Stimulated activated naive CD8-positive, alpha-beta T cell treated with anti-CD3 and anti-CD28 coated beads, Interleukin-15, Interleukin-2, amounts not matched to agents 100 ng/mL and 50 ng/mL, for 24 hours (primary cell): ENCODE data around the gene VWA3A.
"Not testable (repeated sequence)": the region's sequence is repeated elsewhere in the genome, so short reads cannot be mapped to it uniquely, and the experiment has no call there.

Experiments used
- H3K27ac Mint-ChIP-seq: one replicate; pipeline ENCODE4 v1.8.0; 2021; ENCODE audit warnings: mild to moderate bottlenecking, mixed read lengths
- H3K27me3 Mint-ChIP-seq: one replicate; pipeline ENCODE4 v1.8.0; 2021; ENCODE audit warnings: mixed read lengths
- H3K36me3 Mint-ChIP-seq: one replicate; pipeline ENCODE4 v1.8.0; 2021; ENCODE audit warnings: low read depth, mixed read lengths
- H3K4me1 Mint-ChIP-seq: one replicate; pipeline ENCODE4 v1.8.0; 2021; ENCODE audit warnings: low read depth, mixed read lengths
- H3K4me3 Mint-ChIP-seq: one replicate; pipeline ENCODE4 v1.8.0; 2021; ENCODE audit warnings: mild to moderate bottlenecking, mixed read lengths
- H3K9me3 Mint-ChIP-seq: one replicate; pipeline ENCODE4 v1.8.0; 2021; ENCODE audit warnings: mixed read lengths

The VWA3A gene

GRCh38 chr16:22092143-22092933 is at the start of gene VWA3A:
Gene VWA3A (plus strand): TSS chr16:22092541. CDS start chr16:22092638, 97 bp downstream.
- H3K4me1 Mint-ChIP-seq = no peaks in the 10 kb centered on the region
- no peak within 1 kb of the TSS for H3K27ac Mint-ChIP-seq
- no peaks in the 10 kb centered on the region for H3K9me3 Mint-ChIP-seq
- peaks cover 12% of the 10 kb centered on the region for H3K27me3 Mint-ChIP-seq
- H3K4me3 Mint-ChIP-seq = no peak within 1 kb of the TSS
- H3K36me3 Mint-ChIP-seq = no peaks in the 10 kb centered on the region

DNA sequence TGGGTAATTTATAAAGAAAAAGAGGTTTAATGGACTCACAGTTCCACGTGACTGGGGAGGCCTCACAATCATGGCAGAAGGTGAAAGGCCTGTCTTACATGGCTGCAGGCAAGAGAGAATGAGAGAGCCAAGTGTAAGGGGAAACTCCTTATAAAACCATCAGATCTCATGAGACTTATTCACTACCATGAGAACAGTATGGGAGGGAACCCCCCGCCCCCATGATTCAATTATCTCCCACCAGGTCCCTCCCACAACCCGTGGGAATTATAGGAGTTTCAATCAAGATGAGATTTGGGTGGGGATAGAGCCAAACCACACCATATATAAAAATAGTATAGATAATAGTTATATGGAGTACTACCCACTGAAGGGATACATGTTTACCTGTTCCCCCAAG is 48.5 kb upstream of the VWA3A start:
- not testable (repeated sequence) for H3K9me3 Mint-ChIP-seq, H3K27me3 Mint-ChIP-seq, H3K4me1 Mint-ChIP-seq, H3K27ac Mint-ChIP-seq, H3K36me3 Mint-ChIP-seq, H3K4me3 Mint-ChIP-seq

DNA sequence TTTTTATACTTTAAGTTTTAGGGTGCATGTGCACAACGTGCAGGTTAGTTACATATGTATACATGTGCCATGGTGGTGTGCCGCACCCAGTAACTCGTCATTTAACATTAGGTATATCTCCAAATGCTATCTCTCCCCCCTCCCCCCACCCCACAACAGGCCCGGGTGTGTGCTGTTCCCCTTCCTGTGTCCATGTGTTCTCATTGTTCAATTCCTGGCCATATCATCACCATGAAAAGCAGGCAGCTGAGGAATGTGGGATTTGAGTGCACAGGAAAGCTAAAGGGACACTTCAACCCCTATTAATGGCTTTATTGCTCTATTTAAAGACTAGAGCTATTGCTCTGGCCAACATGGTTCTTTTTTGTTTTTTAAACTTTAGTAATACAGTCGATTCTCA is 46.5 kb upstream of the VWA3A start:
- H3K36me3 Mint-ChIP-seq, H3K27ac Mint-ChIP-seq, H3K27me3 Mint-ChIP-seq, H3K4me1 Mint-ChIP-seq, H3K4me3 Mint-ChIP-seq, H3K9me3 Mint-ChIP-seq: not testable (repeated sequence)

- Mint-ChIP-seq H3K27ac (no peak overlapping the region), H3K4me1 (peaks cover 28% of the 10 kb centered on the region), H3K36me3 (peaks cover 13% of the 10 kb centered on the region), H3K4me3 (no peak overlapping the region), H3K9me3 (no peaks in the 10 kb centered on the region), H3K27me3 (no peaks in the 10 kb centered on the region)
Observed at GRCh38 chr16:22050963-22051362, 41.4 kb upstream of the VWA3A start.

DNA sequence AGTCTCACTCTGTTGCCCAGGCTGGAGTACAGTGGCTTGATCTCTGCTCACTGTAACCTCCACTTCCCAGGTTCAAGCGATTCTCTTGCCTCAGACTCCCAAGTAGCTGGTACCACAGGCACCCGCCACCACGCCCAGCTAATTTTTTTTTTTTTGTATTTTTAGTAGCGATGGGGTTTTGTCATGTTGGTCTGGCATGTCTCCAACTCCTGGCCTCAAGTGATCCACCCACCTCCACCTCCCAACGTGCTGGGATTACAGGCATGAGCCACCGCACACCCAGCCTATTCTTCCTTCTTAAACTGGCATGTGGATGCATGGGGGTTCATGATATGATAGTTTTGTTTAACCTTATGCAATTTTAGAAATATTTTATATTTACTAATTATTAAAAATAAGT is 39.4 kb upstream of the VWA3A start:
- Mint-ChIP-seq H3K9me3 (no peaks in the 10 kb centered on the region), H3K27ac (no peak overlapping the region), H3K27me3 (no peaks in the 10 kb centered on the region), H3K4me1 (peaks cover 33% of the 10 kb centered on the region), H3K4me3 (no peak overlapping the region), H3K36me3 (peaks cover 27% of the 10 kb centered on the region)

DNA sequence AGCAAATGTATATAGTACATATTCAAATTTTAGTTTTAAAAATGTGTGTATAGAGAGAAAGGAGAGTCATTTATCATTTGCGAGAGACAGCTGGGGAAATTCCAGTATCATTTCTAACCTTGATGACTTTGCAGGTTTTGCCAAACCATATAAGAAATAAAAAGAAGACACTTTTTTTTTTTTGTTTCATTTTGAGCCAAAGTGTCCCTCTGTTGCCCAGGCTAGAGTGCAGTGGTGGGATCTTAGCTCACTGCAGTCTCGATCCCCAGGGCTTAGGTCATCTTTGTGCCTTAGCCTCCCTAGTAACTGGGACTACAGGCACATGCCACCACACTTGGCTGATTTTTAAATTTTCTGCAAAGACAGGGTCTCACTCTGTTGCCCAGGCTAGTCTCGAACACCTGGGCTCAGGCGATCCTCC is 38.4 kb upstream of the VWA3A start:
- Mint-ChIP-seq H3K9me3 (peaks cover 4% of the 10 kb centered on the region), H3K27ac (no peak overlapping the region)

DNA sequence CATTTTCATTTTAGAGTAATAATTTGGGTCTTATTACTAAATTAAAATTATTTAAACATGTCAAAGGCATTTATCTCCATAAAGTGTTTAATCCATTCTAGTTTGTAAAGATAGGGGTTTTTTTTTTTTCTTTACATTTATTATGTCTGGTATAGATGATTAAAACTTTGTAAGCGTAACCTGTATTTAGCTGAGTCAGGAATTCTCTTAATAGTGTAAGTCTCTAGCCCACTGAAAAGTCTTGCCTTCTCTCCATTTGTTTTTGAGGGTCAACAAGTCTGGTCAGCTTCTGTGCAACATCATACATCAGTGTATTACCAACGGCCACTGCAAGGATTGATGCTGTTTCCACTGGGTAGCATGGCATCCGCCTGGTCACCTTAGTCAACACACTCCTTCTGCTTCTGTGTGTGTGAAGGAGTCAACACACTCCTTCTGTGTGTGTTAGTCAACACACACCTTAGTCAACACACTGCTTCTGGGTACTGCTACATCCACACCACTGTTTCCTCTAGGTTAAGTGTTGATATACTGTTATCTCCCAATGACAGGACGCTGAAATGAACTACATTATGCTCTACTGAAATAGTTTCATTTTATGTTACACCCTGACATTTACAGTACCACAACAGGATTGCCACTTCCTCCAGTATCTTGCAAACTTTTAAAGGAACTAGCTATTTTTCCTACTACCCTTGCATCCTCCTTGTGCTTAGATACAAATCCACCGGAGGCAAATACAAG is 37.3 kb upstream of the VWA3A start:
- Mint-ChIP-seq H3K4me1 (peaks cover 51% of the 10 kb centered on the region), H3K9me3 (peaks cover 4% of the 10 kb centered on the region), H3K27ac (no peak overlapping the region), H3K27me3 (no peaks in the 10 kb centered on the region), H3K36me3 (peaks cover 40% of the 10 kb centered on the region), H3K4me3 (no peak overlapping the region)

More for the DNA sequence above, 38.4 kb upstream of the VWA3A start:
- Mint-ChIP-seq H3K36me3 (peaks cover 34% of the 10 kb centered on the region), H3K4me3 (no peak overlapping the region), H3K4me1 (peaks cover 40% of the 10 kb centered on the region), H3K27me3 (no peaks in the 10 kb centered on the region)

GRCh38 chr16:22055881-22056280 is 36.5 kb upstream of the VWA3A start:
- no peak overlapping the region for H3K4me3 Mint-ChIP-seq
- H3K36me3 Mint-ChIP-seq = peaks cover 40% of the 10 kb centered on the region
- no peaks in the 10 kb centered on the region for H3K27me3 Mint-ChIP-seq
- H3K27ac Mint-ChIP-seq = no peak overlapping the region
- H3K4me1 Mint-ChIP-seq = peaks cover 51% of the 10 kb centered on the region
- H3K9me3 Mint-ChIP-seq = peaks cover 4% of the 10 kb centered on the region

DNA sequence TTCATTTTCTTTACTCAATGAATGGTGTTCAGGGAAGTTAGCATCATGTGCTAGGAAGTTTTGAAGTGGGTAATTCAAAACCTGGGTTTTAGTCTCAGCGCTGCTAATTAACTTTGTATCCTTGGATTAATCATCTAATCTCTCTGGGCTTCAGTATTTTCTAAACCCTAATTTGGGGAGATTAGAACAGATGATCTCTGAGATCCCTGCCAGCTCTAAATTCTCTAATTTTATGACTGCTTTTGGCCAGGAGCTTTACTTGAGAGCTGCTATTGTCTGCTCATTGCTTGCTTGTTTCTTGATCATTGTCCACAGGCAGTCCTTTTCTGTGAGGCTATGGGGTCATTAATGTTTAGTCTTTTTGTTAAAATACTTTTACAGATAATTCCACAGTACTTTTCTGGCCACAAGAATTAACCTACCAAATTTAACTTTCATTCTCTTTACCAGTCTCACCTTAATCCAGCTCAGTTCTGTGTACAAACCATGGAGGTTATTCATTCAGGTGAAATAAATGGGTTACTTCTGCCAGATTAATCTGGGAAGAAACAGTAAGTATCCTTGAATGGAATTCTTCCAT is 28.4 kb upstream of the VWA3A start:
- no peak overlapping the region for H3K27ac Mint-ChIP-seq
- H3K36me3 Mint-ChIP-seq = peaks cover 31% of the 10 kb centered on the region
- H3K27me3 Mint-ChIP-seq = no peaks in the 10 kb centered on the region
- H3K4me3 Mint-ChIP-seq = no peak overlapping the region
- H3K9me3 Mint-ChIP-seq = peaks cover 11% of the 10 kb centered on the region
- H3K4me1 Mint-ChIP-seq = peaks cover 11% of the 10 kb centered on the region

GRCh38 chr16:22065252-22065651 is 27.1 kb upstream of the VWA3A start:
- no peaks in the 10 kb centered on the region for H3K27me3 Mint-ChIP-seq
- H3K27ac Mint-ChIP-seq = no peak overlapping the region
- H3K4me3 Mint-ChIP-seq = no peak overlapping the region
- H3K36me3 Mint-ChIP-seq = peaks cover 26% of the 10 kb centered on the region
- H3K9me3 Mint-ChIP-seq = peaks cover 11% of the 10 kb centered on the region
- H3K4me1 Mint-ChIP-seq = no peaks in the 10 kb centered on the region

GRCh38 chr16:22070361-22071330 is 21.7 kb upstream of the VWA3A start:
- Mint-ChIP-seq H3K4me3 (no peak overlapping the region), H3K36me3 (peaks cover 20% of the 10 kb centered on the region), H3K4me1 (no peaks in the 10 kb centered on the region), H3K27ac (no peak overlapping the region), H3K9me3 (peaks cover 11% of the 10 kb centered on the region), H3K27me3 (no peaks in the 10 kb centered on the region)

DNA sequence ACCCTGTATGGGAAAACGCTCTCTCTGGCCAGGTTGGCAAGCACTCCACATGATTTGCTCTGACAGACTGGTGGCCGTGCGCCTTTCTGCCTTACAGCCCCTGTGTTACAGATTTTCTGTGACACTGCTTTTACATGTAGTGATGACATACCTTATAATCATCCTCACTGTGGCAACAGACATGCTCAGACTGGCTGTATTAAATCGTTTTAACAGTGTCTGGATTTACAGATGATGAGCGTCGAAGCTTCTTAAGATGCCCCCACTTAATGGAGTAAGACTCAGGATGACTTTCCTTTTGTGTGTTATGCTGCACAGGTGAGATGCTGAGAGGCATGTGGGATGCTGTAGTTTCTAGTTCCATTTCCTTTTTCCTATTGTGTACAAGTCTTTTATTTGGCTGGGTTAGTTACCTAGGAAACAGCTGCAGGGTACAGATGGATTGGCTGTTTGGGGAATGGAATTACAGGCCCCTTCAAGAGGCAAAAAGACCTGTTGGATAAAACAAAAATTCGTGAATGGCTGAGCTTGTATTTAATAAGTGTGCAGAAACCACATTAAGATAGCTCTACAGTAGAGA is 20.9 kb upstream of the VWA3A start:
- Mint-ChIP-seq H3K36me3 (peaks cover 13% of the 10 kb centered on the region), H3K9me3 (peaks cover 10% of the 10 kb centered on the region), H3K4me3 (no peak overlapping the region), H3K4me1 (no peaks in the 10 kb centered on the region), H3K27ac (no peak overlapping the region), H3K27me3 (no peaks in the 10 kb centered on the region)

DNA sequence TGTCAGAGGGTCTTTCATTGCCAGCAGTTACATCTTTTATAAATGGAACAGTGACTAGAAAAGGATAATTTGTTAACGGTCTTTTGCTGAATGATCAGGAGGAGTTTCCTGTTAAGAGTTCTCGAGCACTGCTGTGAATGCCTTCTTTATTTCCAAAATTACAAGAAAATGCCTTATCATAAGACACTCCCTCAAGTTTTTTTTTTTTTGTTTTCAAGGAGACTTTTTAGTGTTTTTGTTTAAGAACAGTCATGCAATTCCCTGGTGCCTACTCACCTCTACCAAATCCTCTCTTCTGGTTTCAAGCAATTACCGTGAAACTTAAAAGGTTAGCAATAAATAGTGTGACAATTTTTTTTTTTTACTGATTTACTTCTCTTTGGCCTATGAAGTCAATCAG is 19.0 kb upstream of the VWA3A start:
- peaks cover 3% of the 10 kb centered on the region for H3K36me3 Mint-ChIP-seq
- H3K4me1 Mint-ChIP-seq = no peaks in the 10 kb centered on the region
- no peak overlapping the region for H3K4me3 Mint-ChIP-seq
- no peaks in the 10 kb centered on the region for H3K9me3 Mint-ChIP-seq
- no peaks in the 10 kb centered on the region for H3K27me3 Mint-ChIP-seq
- no peak overlapping the region for H3K27ac Mint-ChIP-seq

- no peaks in the 10 kb centered on the region for H3K4me1 Mint-ChIP-seq
- H3K36me3 Mint-ChIP-seq = peaks cover 3% of the 10 kb centered on the region
- no peak overlapping the region for H3K27ac Mint-ChIP-seq
- no peaks in the 10 kb centered on the region for H3K9me3 Mint-ChIP-seq
- H3K27me3 Mint-ChIP-seq = no peaks in the 10 kb centered on the region
- no peak overlapping the region for H3K4me3 Mint-ChIP-seq
Observed at GRCh38 chr16:22075043-22075757, 17.1 kb upstream of the VWA3A start.
